Endothelial cell of umbilical vein (primary cell): ENCODE data around the gene NCOA5. TPM values are rescaled to one million over a fixed set of nuclear protein-coding genes. Genes with fewer than 3 reads are reported as not detected.

Experiments
- BruUV-seq: library from RNA; stranded (reverse); fragments of 400-500 nt; replicated peaks from 2 replicates; lab custom pipeline; 2021; lab: Mats Ljungman, UMichigan
- CTCF ChIA-PET: fragments of 300-600, 350-600 bp; sonication (Branson Sonifier 250); formaldehyde crosslinking; loops from one replicate; lab custom pipeline; 2021; ENCODE audit warnings: antibody characterized with exemption, inconsistent platforms; lab: Charles Lee
- POLR2A ChIA-PET: fragments of 300-600, 350-600 bp; sonication (Branson Sonifier 250); formaldehyde crosslinking; loops from one replicate; lab custom pipeline; 2021; ENCODE audit warnings: antibody characterized with exemption, inconsistent platforms; lab: Charles Lee
- DNase-seq: peaks from one replicate; pipeline ENCODE4 v3.0.0-alpha.2; 2011; ENCODE audit warnings: low read depth, low spot score
- FAIRE-seq: peaks from 2 replicates; lab custom pipeline; 2011; peaks lifted over from hg19 to GRCh38; lab: Jason Lieb, UNC
- H2AFZ ChIP-seq: 2 replicates; pipeline ENCODE4 v1.6.0; 2012; ENCODE audit warnings: low read depth, low read length, control low read depth, inconsistent platforms
- H3K27ac ChIP-seq: 2 replicates; pipeline ENCODE4 v1.5.1; 2011; ENCODE audit warnings: low read depth, mild to moderate bottlenecking, control low read depth, low read length, moderate library complexity; ENCODE audit not compliant: insufficient read depth
- H3K27me3 ChIP-seq, 2 experiments: 2 replicates each; pipeline versions ENCODE4 v1.6.0 to v1.6.1; 2011; ENCODE audit warnings: low read length in 2 of 2, mixed read lengths in 1 of 2; ENCODE audit not compliant: control insufficient read depth in 2 of 2, insufficient read depth in 2 of 2
- H3K36me3 ChIP-seq, 2 experiments: 2 replicates in 1 of 2; 3 replicates in 1 of 2; pipeline ENCODE4 v1.5.1; 2011; ENCODE audit warnings: low read length in 2 of 2, mild to moderate bottlenecking in 1 of 2, moderate library complexity in 1 of 2; ENCODE audit not compliant: control insufficient read depth in 2 of 2, insufficient read depth in 2 of 2; ENCODE audit errors: extremely low read depth in 1 of 2
- H3K4me1 ChIP-seq: 3 replicates; pipeline ENCODE4 v1.5.1; 2011; ENCODE audit warnings: mild to moderate bottlenecking, low read length; ENCODE audit not compliant: control insufficient read depth, insufficient read depth; ENCODE audit errors: extremely low read depth
- H3K4me2 ChIP-seq: 2 replicates; pipeline ENCODE4 v1.6.1; 2011; ENCODE audit warnings: low read length, control low read depth, mixed read lengths; ENCODE audit not compliant: insufficient read depth
- H3K4me3 ChIP-seq, 3 experiments: fragments of 200-600 bp in 1 of 3; sonication (generic), shearing (Covaris generic) in 1 of 3; replicated peaks in 1 of 3; 2 replicates each; pipeline ENCODE4 v1.5.1; 2011 to 2016; ENCODE audit warnings: control low read depth in 3 of 3, low read length in 3 of 3, mild to moderate bottlenecking in 2 of 3, inconsistent platforms in 1 of 3, low read depth in 1 of 3, moderate library complexity in 1 of 3; ENCODE audit not compliant: insufficient read depth in 1 of 3
- H3K79me2 ChIP-seq: 2 replicates; pipeline ENCODE4 v1.6.0; 2012; ENCODE audit warnings: low read length, inconsistent platforms; ENCODE audit not compliant: control insufficient read depth, insufficient read depth
- H3K9ac ChIP-seq: replicated peaks from 2 replicates; pipeline ENCODE3; 2011; ENCODE audit warnings: low read length, control low read depth; ENCODE audit not compliant: insufficient read depth; ENCODE audit errors: extremely low read depth
- H3K9me1 ChIP-seq: replicated peaks from 3 replicates; pipeline ENCODE4 v1.6.0; 2011; ENCODE audit warnings: mild to moderate bottlenecking, low read length; ENCODE audit not compliant: control insufficient read depth, insufficient read depth; ENCODE audit errors: extremely low read depth
- H3K9me3 ChIP-seq: replicated peaks from 2 replicates; pipeline ENCODE4 v1.5.1; 2012; ENCODE audit warnings: low read length, inconsistent platforms; ENCODE audit not compliant: control insufficient read depth, insufficient read depth
- H4K20me1 ChIP-seq: replicated peaks from 2 replicates; pipeline ENCODE3; 2011; ENCODE audit warnings: mild to moderate bottlenecking, low read length; ENCODE audit not compliant: control insufficient read depth, insufficient read depth; ENCODE audit errors: extremely low read depth
- CTCF ChIP-seq, 2 donors: IDR thresholded peaks; 1 replicate in 1 of 2; 2 replicates in 1 of 2; pipeline ENCODE4 v1.5.1; 2011; ENCODE audit warnings: low read length in 2 of 2, mild to moderate bottlenecking in 2 of 2, moderate library complexity in 2 of 2, control low read depth in 1 of 2, inconsistent platforms in 1 of 2, low read depth in 1 of 2; ENCODE audit not compliant: insufficient read depth in 1 of 2; ENCODE audit errors: extremely low read depth in 1 of 2
- EZH2 ChIP-seq: IDR thresholded peaks from 2 replicates; pipeline ENCODE4 v1.6.1; 2012; ENCODE audit warnings: borderline replicate concordance, low read depth, mild to moderate bottlenecking, moderate library complexity, low read length, inconsistent platforms; ENCODE audit not compliant: severe bottlenecking
- FOS ChIP-seq: IDR thresholded peaks from 2 replicates; pipeline ENCODE4 v1.6.1; 2011; ENCODE audit warnings: mild to moderate bottlenecking, low read length, moderate library complexity, borderline replicate concordance; ENCODE audit not compliant: insufficient read depth
- GATA2 ChIP-seq: IDR thresholded peaks from 2 replicates; pipeline ENCODE4 v1.7.0; 2011; ENCODE audit warnings: low read depth, mild to moderate bottlenecking, moderate library complexity, mixed read lengths, low read length; ENCODE audit not compliant: insufficient read length, insufficient read depth
- JUN ChIP-seq: IDR thresholded peaks from 2 replicates; pipeline ENCODE4 v1.6.1; 2011; ENCODE audit warnings: borderline replicate concordance, low read depth; ENCODE audit not compliant: insufficient read length, insufficient read depth
- MAX ChIP-seq: IDR thresholded peaks from 2 replicates; pipeline ENCODE4 v1.6.1; 2011; ENCODE audit not compliant: insufficient read depth, insufficient read length
- MYC ChIP-seq: IDR thresholded peaks from one replicate; pipeline ENCODE4 v1.6.1; 2011; ENCODE audit warnings: mild to moderate bottlenecking, low read depth, low read length
- POLR2A ChIP-seq: IDR thresholded peaks from 2 replicates; pipeline ENCODE4 v1.6.1; 2012; ENCODE audit warnings: low read depth, mild to moderate bottlenecking, control low read depth, low read length
- POLR2AphosphoS5 ChIP-seq: IDR thresholded peaks from 2 replicates; pipeline ENCODE4 v1.6.1; 2012; ENCODE audit warnings: low read depth, mild to moderate bottlenecking, control low read depth, low read length, moderate library complexity; ENCODE audit not compliant: insufficient read depth
- dilution Hi-C: fragments of 300-500 bp; cut with MboI; formaldehyde crosslinking; loops from one replicate; pipeline ENCODE4 v1.15.0; 2019; ENCODE audit warnings: low sequenced_read_pairs; ENCODE audit not compliant: extremely low pct_ligation_motif_present
- intact Hi-C: fragments of 100-400 bp; cut with micrococcal nuclease; formaldehyde crosslinking; loops from one replicate; pipeline ENCODE4 v1.10.0; 2022
- polyA plus RNA-seq, 4 experiments: library from polyadenylated mRNA; depleted of rRNA in 3 of 4; stranded (reverse) in 3 of 4; unstranded in 1 of 4; fragments of >200 nt; gene quantifications; 2 replicates each; pipeline versions ENCODE4 v1.2.1 to v1.2.3, GENCODE V29; 2011 to 2012; ENCODE audit warnings: missing spikeins in 1 of 4
- total RNA-seq: library from RNA; stranded (reverse); gene quantifications from 2 replicates; pipeline ENCODE4 v1.2.3, GENCODE V29; 2021

Gene NCOA5
- total and polyA plus RNA-seq, 2 donors (not counting 3 experiments of a cell fraction or from before 2014, with no cell fraction given): 32.0 to 39.5 TPM

DNA sequence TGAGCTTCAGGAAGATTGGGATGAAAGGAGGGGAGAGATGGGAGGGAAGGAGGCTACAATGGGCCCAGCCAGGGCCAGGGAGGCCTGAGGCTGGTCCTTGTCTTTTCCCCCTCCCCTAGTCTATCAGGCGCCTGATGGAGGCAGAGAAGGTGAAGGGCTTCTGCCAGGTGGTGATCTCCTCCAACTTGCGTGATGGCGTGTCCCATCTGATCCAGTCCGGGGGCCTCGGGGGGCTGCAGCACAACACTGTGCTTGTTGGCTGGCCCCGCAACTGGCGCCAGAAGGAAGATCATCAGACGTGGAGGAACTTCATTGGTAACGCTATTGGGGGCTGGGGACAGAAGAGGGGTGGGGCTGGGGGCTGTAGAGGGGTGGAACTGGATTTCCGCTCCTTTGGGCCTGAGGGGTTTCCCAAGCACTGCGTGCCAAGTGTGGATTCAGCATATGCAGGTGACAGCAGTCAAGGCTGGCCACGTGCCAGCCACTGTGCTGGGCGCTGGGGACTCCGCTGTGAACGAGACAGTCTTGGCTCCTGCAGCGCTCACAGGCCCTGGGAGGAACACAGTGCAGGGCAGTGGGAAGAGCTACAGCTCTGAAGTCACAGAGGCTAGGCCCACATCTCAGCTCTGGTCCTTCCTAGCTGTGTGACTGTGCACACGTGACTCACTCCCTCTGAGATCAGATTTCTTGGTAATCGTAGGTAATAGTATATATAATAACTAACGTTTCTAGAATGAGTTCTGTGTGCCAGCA is 38.0 kb downstream of the NCOA5 start:
- FAIRE-seq (no peak), DNase-seq (no peak)
- Histone ChIP-seq H3K9me3 (no peaks in the 10 kb centered on the region), H3K27ac (no peak overlapping the region), H3K4me3 (no peak overlapping the region), H3K79me2 (no peaks in the 10 kb centered on the region), H2AFZ (no peak overlapping the region), H3K36me3 (no peaks in the 10 kb centered on the region), H3K27me3 (peaks cover 0 to 1% of the 10 kb centered on the region in 2 experiments), H3K4me1 (no peaks in the 10 kb centered on the region), H3K9ac (no peak overlapping the region), H3K4me2 (no peak overlapping the region), H3K9me1 (no peaks in the 10 kb centered on the region), H4K20me1 (no peaks in the 10 kb centered on the region)
- POLR2A ChIA-PET: no interaction called here
- dilution Hi-C loops (no loop called here), intact Hi-C loops (no loop called here)
- BruUV-seq: no TSS peak
- CTCF ChIA-PET: no interaction called here
- TF ChIP-seq MAX: no peak
- TF ChIP-seq POLR2A: no peak
- no peak for TF ChIP-seq MYC
- TF ChIP-seq JUN: no peak
- no peak for TF ChIP-seq GATA2
- no peak for TF ChIP-seq POLR2AphosphoS5
- TF ChIP-seq FOS: no peak
- TF ChIP-seq EZH2: no peak
- TF ChIP-seq CTCF (IDR thresholded peaks at IDR 0.05; ENCODE audit: extremely low read depth in 1 of 2, insufficient read depth in 1 of 2, low read depth in 1 of 2, low read length in 2 of 2): no peak
